CD4-positive, CD25-positive, alpha-beta regulatory T cell (primary cell): ENCODE measurements around the gene F5. TPM values are rescaled to one million over a fixed set of nuclear protein-coding genes. Genes with fewer than 3 reads are reported as not detected.
A peak's percentile ranks its signal among the peaks of the same experiment; 100 is the strongest.

ENCODE experiments used
- ATAC-seq, 2 donors: fragments of 150-1000 bp; cut with Tn5 transposase; one replicate each; pipeline ENCODE4 v1.10.0; 2021; ENCODE audit warnings: low read depth in 2 of 2, moderate number of reproducible peaks in 2 of 2, moderate library complexity in 1 of 2
- DNase-seq, 3 donors: peaks; one replicate each; pipeline versions ENCODE4 v3.0.0 to v3.0.0-alpha.2; 2012 to 2022; ENCODE audit warnings: mixed read lengths in 1 of 3
- H3K27ac ChIP-seq: one replicate; pipeline ENCODE4 v1.7.0; 2013; ENCODE audit warnings: mild to moderate bottlenecking, low read length; ENCODE audit not compliant: insufficient read depth, poor library complexity, severe bottlenecking
- H3K27me3 ChIP-seq: one replicate; pipeline ENCODE4 v1.7.0; 2013; ENCODE audit warnings: low read length; ENCODE audit not compliant: control insufficient read depth, insufficient read depth
- H3K36me3 ChIP-seq: one replicate; pipeline ENCODE4 v1.7.0; 2013; ENCODE audit warnings: mild to moderate bottlenecking, low read length, moderate library complexity; ENCODE audit not compliant: control insufficient read depth, insufficient read depth
- H3K4me1 ChIP-seq: 2 replicates; pipeline ENCODE4 v1.7.0; 2013; ENCODE audit warnings: mild to moderate bottlenecking, low read length; ENCODE audit not compliant: insufficient read depth, control insufficient read depth, poor library complexity, severe bottlenecking
- H3K4me3 ChIP-seq: one replicate; pipeline ENCODE4 v1.7.0; 2013; ENCODE audit warnings: low read depth, mild to moderate bottlenecking, low read length, moderate library complexity
- H3K9me3 ChIP-seq, 2 experiments: 1 replicate in 1 of 2; 2 replicates in 1 of 2; pipeline ENCODE4 v1.7.0; 2013; ENCODE audit warnings: low read length in 2 of 2, mild to moderate bottlenecking in 1 of 2, moderate library complexity in 1 of 2; ENCODE audit not compliant: control insufficient read depth in 2 of 2
- H3K27ac Mint-ChIP-seq, 3 donors: one replicate each; pipeline ENCODE4 v1.8.0; 2020 to 2022; ENCODE audit warnings: mild to moderate bottlenecking in 3 of 3, mixed read lengths in 3 of 3, moderate library complexity in 2 of 3
- H3K27me3 Mint-ChIP-seq: one replicate; pipeline ENCODE4 v1.8.0; 2022; ENCODE audit warnings: mild to moderate bottlenecking, mixed read lengths
- H3K36me3 Mint-ChIP-seq: one replicate; pipeline ENCODE4 v1.8.0; 2020; ENCODE audit warnings: mixed read lengths
- H3K4me1 Mint-ChIP-seq, 4 donors: one replicate each; pipeline ENCODE4 v1.8.0; 2020 to 2022; ENCODE audit warnings: mixed read lengths in 4 of 4, mild to moderate bottlenecking in 1 of 4
- H3K4me3 Mint-ChIP-seq, 4 donors: one replicate each; pipeline ENCODE4 v1.8.0; 2020 to 2022; ENCODE audit warnings: mild to moderate bottlenecking in 4 of 4, mixed read lengths in 4 of 4, moderate library complexity in 3 of 4
- H3K9me3 Mint-ChIP-seq, 7 donors: one replicate each; pipeline ENCODE4 v1.8.0; 2020 to 2022; ENCODE audit warnings: mixed read lengths in 7 of 7, mild to moderate bottlenecking in 3 of 7, moderate library complexity in 2 of 7
- polyA plus RNA-seq, 4 donors: library from polyadenylated mRNA; unstranded; fragments of 300-500 nt; fragmentation: Illumina TruSeq; gene quantifications; one replicate each; pipeline ENCODE4 v1.2.3, GENCODE V29; 2021
- total RNA-seq: library from RNA; stranded (reverse); gene quantifications from one replicate; pipeline ENCODE4 v1.2.3, GENCODE V29; 2022

F5 gene
- total and polyA plus RNA-seq, 5 donors from 2014 or later = 10.1 to 80.6 (median 23.6) TPM

DNA sequence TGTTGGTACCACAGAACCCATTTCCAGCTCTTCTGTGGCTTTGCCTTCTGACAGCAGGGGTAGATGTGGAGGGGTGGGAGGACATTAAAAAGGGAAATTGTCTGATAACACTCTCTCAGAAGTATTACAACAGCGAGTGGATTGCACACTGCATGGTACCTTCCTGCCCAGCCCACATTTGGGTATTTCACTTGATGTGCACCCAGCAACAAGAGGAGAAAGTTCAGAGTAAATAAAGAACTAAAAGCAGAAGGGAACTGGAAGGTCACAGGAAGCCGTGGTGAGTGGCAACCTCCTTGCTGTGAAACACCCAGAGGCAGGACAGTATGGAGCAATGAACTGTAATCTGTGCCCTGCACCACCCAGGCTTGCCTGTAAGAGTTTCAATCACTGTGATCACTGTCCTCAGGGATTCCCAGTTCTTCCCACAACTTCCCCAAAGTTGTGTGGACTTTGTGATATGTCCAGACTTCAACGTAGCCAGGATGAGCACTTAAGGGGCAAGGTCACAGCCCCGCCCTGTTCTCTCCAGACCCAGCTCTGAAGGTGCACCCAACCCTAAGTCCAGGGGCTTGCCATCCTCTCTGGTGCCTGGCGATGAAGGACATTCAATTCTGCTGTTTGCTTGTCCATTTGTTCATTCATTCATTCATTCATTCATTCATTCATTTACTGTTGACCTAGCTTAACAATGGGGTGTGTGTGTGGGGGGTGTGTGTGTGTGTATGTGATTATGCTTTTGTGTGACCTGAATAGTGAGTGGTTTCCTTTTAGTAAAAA, 18.7 kb upstream of the F5 start:
- ATAC-seq (peak; percentile 83), DNase-seq (peak in 2 of 3 donors; percentile 68 to 84)
- Histone ChIP-seq H3K4me1 (peaks cover 41% of the 10 kb centered on the region), H3K4me3 (peak overlapping the region; percentile 54), H3K36me3 (no peaks in the 10 kb centered on the region), H3K9me3 (no peaks in the 10 kb centered on the region), H3K27ac (peak overlapping the region; percentile 52), H3K27me3 (no peaks in the 10 kb centered on the region)
- Mint-ChIP-seq H3K4me3 (peak overlapping the region; percentile 30 to 83 (median 69)), H3K36me3 (peaks cover 13% of the 10 kb centered on the region), H3K27ac (peak overlapping the region; percentile 63 to 93 (median 90)), H3K4me1 (peaks cover 36 to 61% (median 45%) of the 10 kb centered on the region in 4 donors), H3K27me3 (no peaks in the 10 kb centered on the region), H3K9me3 (peaks cover 0 to 2% (median 0%) of the 10 kb centered on the region in 7 donors)

DNA sequence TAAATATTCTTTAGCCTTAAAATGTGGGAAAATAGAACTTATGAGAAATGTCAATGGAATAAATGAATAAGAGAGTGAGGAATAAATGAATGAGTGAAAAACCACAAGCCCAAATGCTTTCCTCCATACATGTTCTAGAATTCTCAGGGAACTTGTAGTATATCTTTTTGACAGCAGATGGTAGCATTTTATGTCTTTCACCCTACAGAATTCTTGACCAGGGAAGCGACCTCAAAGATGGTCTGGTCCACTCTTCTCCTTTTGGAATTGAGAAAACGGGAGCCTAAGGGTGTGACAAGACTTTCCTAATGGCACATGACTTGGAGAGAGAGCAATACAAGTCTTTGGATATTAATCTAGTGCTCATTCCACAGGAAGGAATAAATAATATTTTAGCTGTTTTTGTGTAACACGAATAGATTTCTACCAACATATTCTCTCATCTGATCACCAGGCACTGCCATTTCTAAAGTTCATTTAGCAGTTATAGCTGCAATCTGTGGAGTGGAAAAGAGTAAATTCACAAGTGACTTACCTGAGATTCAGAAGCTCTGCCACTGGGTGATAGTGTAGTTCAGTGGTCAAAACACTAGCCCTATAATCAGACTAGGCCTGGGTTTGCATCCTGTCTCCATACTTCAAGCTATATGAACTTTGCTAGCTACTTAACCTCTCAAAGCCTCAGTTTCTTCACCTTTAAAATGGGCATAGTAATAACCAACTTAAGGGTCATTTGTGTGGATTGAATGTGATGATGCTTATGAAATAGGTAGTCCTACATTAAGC, 15.0 kb upstream of the F5 start:
- Histone ChIP-seq H3K27ac (peak overlapping the region; percentile 56), H3K36me3 (no peaks in the 10 kb centered on the region), H3K4me1 (peaks cover 41% of the 10 kb centered on the region), H3K4me3 (peak overlapping the region; percentile 28), H3K27me3 (no peaks in the 10 kb centered on the region), H3K9me3 (no peaks in the 10 kb centered on the region)
- DNase-seq = peak in 2 of 3 donors; percentile 37 to 54
- ATAC-seq = no peak
- peak overlapping the region; percentile 62 to 72 (median 70) for H3K27ac Mint-ChIP-seq
- peaks cover 0 to 2% (median 0%) of the 10 kb centered on the region in 7 donors for H3K9me3 Mint-ChIP-seq
- peaks cover 36 to 57% (median 43%) of the 10 kb centered on the region in 4 donors for H3K4me1 Mint-ChIP-seq
- H3K36me3 Mint-ChIP-seq = peaks cover 6% of the 10 kb centered on the region
- H3K27me3 Mint-ChIP-seq = no peaks in the 10 kb centered on the region
- peak overlapping the region in 3 of 4 donors; percentile 3 to 53 (median 39) for H3K4me3 Mint-ChIP-seq

DNA sequence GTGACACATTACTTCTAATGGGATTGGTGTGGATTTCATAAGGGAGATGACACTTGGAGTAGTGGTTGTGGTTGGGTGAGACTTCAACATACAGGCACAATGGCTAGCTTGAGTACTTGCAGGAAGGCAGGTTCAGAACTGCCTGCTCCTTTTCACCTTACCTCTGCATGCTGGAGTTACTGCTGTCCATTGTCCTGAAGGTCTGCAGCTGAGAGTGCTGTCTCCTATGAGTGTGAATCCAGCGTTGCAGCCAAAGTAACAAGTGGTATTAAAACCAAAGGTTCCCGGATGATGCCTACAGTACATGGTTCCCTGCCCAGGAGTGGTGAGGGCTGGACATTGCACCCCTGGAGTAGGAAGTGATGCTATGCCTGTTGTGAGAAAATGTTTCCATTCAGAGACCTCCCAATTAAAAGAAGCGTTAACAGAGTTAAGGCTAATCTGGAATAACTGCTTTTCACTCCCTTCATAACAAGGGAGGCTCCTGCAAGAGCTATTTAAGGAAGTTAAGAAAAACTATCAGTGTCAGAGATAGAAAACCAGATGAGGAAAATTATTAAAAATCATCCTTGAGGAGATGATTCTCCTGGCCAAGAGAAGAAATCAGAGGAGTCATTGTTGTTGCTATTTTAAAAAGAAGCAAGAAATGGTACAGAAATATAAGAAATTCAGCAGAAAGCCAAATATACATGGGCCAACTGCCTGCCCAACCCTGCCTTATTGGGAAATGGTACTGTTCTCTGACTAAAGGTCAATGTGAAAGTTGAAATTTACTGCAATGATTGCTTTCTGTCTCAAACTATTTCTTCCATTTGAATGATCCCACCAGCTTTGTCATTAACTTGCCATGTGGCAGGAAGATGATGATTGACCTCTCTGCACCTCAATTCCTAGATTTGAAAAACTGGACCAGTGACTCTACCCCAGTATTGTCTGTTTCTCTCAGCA, 9.8 kb upstream of the F5 start:
- DNase-seq (peak in 2 of 3 donors; percentile 29 to 63), ATAC-seq (peak in 1 of 2 donors; percentile 46)
- Histone ChIP-seq H3K36me3 (no peaks in the 10 kb centered on the region), H3K27ac (no peak overlapping the region), H3K9me3 (no peaks in the 10 kb centered on the region), H3K27me3 (no peaks in the 10 kb centered on the region), H3K4me3 (no peak overlapping the region), H3K4me1 (peaks cover 7% of the 10 kb centered on the region)
- Mint-ChIP-seq H3K36me3 (peaks cover 10% of the 10 kb centered on the region), H3K27ac (no peak overlapping the region), H3K9me3 (no peaks in the 10 kb centered on the region), H3K4me1 (peaks cover 22 to 34% (median 28%) of the 10 kb centered on the region in 4 donors), H3K27me3 (no peaks in the 10 kb centered on the region), H3K4me3 (no peak overlapping the region)

DNA sequence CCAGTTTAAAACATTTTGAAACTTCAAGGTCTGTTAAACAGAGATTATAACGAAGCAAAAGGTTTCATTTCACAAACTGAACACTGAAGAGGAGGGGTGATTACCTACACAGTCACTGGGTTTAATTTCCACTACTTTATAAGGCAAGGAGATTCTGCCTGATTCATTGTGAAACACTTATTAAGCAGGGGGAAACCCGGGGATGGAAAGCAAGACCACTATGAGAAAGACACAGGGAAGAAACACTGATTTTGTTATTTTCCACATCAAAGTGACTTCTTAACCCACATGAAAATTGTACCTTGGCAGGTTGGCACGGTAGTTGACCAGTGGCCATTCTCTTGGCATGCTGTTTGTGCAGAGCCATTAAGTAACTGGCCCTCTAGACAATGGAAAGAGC, 8.1 kb upstream of the F5 start:
- H3K27ac Mint-ChIP-seq = peak overlapping the region in 1 of 3 donors; percentile 24
- Histone ChIP-seq H3K27ac (no peak overlapping the region), H3K36me3 (no peaks in the 10 kb centered on the region), H3K27me3 (no peaks in the 10 kb centered on the region), H3K4me1 (peaks cover 4% of the 10 kb centered on the region), H3K9me3 (no peaks in the 10 kb centered on the region), H3K4me3 (no peak overlapping the region)
- no peak overlapping the region for H3K4me3 Mint-ChIP-seq
- peaks cover 10% of the 10 kb centered on the region for H3K36me3 Mint-ChIP-seq
- peaks cover 18 to 29% (median 25%) of the 10 kb centered on the region in 4 donors for H3K4me1 Mint-ChIP-seq
- peak in 1 of 3 donors; percentile 43 for DNase-seq
- ATAC-seq = no peak
- no peaks in the 10 kb centered on the region for H3K27me3 Mint-ChIP-seq
- no peaks in the 10 kb centered on the region for H3K9me3 Mint-ChIP-seq

DNA sequence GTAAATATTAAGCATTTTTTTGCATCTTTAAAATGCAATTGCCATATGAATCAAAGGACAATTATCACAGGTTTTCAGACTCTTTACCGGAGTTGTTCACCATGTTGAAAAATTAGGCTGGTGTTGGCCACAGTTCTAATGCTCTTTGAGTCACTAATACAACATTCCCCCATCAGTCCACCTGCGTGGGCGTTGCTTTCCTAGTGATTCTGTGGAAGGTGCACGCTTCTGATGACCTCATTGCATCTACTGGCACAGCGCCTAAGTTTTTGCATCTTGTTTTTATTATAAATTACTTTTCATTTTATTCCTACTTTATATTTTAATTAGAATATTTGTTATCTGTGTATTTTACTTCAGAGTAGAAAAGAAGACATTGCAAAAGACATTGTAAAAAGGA, 4.7 kb upstream of the F5 start:
- Histone ChIP-seq H3K36me3 (no peaks in the 10 kb centered on the region), H3K4me3 (no peak overlapping the region), H3K9me3 (no peaks in the 10 kb centered on the region), H3K27me3 (no peaks in the 10 kb centered on the region), H3K27ac (no peak overlapping the region), H3K4me1 (peaks cover 29% of the 10 kb centered on the region)
- H3K27ac Mint-ChIP-seq = no peak overlapping the region
- peaks cover 37 to 62% (median 51%) of the 10 kb centered on the region in 4 donors for H3K4me1 Mint-ChIP-seq
- H3K36me3 Mint-ChIP-seq = peaks cover 10% of the 10 kb centered on the region
- no peak for DNase-seq
- H3K4me3 Mint-ChIP-seq = no peak overlapping the region
- no peaks in the 10 kb centered on the region for H3K9me3 Mint-ChIP-seq
- no peak for ATAC-seq
- no peaks in the 10 kb centered on the region for H3K27me3 Mint-ChIP-seq

DNA sequence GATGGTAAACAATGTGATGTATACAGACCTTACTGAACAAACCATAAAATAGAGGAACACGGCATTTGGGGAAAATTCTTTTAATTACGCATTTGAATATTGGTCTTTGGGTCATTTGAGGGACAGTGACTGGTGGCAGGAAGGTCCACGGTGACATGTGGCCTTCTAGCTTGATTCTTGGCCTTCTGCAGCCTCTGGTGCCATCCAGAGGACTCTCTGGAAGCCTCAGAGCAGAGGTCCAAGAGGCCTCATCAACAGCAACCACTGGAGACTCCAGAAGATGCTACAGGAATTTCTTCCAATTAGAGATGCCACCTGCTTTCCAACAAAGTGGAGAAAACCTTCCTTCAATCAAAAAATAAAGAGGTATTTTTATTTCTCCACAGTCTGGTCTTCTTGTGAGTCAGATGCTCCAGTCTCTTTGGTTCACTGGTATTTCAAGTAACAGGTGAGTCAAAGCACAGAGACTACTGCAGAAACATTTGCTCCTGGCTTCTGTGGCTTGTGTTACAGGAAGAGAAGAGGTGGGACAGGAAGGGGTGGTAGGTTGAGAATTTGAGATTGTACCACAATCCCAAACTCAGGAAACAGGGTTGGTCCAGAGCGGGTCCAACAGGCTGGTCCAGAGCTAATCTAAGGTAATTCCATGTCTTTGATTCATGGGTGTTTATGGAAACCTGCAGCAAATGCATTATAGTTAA, 2.7 kb upstream of the F5 start:
- DNase-seq (peak in 1 of 3 donors; percentile 57), ATAC-seq (peak; percentile 26 to 32)
- peaks cover 31 to 67% (median 50%) of the 10 kb centered on the region in 4 donors for H3K4me1 Mint-ChIP-seq
- H3K36me3 Mint-ChIP-seq = peaks cover 5% of the 10 kb centered on the region
- peak overlapping the region; percentile 26 for H3K27ac ChIP-seq
- H3K9me3 Mint-ChIP-seq = no peaks in the 10 kb centered on the region
- no peaks in the 10 kb centered on the region for H3K36me3 ChIP-seq
- H3K27me3 Mint-ChIP-seq = no peaks in the 10 kb centered on the region
- no peaks in the 10 kb centered on the region for H3K9me3 ChIP-seq
- peak overlapping the region; percentile 16 for H3K4me3 ChIP-seq
- H3K4me3 Mint-ChIP-seq = peak overlapping the region in 1 of 4 donors; percentile 96
- H3K27me3 ChIP-seq = no peaks in the 10 kb centered on the region
- peak overlapping the region; percentile 60 to 69 (median 66) for H3K27ac Mint-ChIP-seq
- H3K4me1 ChIP-seq = peaks cover 35% of the 10 kb centered on the region
